Measurements from ENCODE around the gene ZC3H14. TPM values are rescaled to one million over a fixed set of nuclear protein-coding genes. Genes with fewer than 3 reads are reported as not detected.

ZC3H14 gene
- total and polyA plus RNA-seq, 8 donors: 16.2 to 37.1 (median 29.3) TPM

DNA sequence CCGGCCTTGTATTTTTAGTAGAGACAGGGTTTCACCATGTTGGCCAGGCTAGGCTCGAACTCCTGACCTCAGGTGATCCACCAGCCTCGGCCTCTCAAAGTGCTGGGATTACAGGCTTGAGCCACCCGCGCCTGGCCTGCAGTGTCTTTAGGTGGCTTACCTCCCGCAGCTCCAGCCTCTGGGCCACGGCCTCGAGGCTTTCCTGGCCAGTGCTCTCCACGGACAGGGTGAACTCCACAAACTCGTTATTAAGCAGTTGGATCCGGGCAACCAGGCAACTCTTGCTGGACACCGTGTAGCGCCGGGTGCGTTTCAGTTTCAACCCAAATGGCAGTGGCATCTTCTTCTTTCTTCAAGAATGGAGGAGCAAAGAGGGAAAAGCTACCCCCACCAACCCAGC, 12.8 kb upstream of the ZC3H14 start:
- peaks cover 8 to 28% (median 16%) of the 10 kb centered on the region in 3 donors for H3K4me1 ChIP-seq
- FAIRE-seq (no peak), ATAC-seq (no peak), DNase-seq (peak in 1 of 6 donors; percentile 51)
- H3K36me3 ChIP-seq: peaks cover 0 to 20% (median 0%) of the 10 kb centered on the region in 3 donors
- no peaks in the 10 kb centered on the region for H3K27me3 ChIP-seq
- WGBS, 2 donors: 88 to 96% methylated on average over 15 of the region's 15 CpGs
- TF ChIP-seq, protein P1, sequence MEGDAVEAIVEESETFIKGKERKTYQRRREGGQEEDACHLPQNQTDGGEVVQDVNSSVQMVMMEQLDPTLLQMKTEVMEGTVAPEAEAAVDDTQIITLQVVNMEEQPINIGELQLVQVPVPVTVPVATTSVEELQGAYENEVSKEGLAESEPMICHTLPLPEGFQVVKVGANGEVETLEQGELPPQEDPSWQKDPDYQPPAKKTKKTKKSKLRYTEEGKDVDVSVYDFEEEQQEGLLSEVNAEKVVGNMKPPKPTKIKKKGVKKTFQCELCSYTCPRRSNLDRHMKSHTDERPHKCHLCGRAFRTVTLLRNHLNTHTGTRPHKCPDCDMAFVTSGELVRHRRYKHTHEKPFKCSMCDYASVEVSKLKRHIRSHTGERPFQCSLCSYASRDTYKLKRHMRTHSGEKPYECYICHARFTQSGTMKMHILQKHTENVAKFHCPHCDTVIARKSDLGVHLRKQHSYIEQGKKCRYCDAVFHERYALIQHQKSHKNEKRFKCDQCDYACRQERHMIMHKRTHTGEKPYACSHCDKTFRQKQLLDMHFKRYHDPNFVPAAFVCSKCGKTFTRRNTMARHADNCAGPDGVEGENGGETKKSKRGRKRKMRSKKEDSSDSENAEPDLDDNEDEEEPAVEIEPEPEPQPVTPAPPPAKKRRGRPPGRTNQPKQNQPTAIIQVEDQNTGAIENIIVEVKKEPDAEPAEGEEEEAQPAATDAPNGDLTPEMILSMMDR (IDR thresholded peaks at IDR 0.05): no peak
- no peak overlapping the region for H3K27ac ChIP-seq
- no peaks in the 10 kb centered on the region for H3K9me3 ChIP-seq
- no peak overlapping the region for H3K4me3 ChIP-seq
- intact Hi-C loops (cut with DNase I): loop anchor here in 1 of 3 donors (10.0 kb wide), 2 partner anchors 55 to 355 kb away; no protein-coding TSS in a partner anchor

DNA sequence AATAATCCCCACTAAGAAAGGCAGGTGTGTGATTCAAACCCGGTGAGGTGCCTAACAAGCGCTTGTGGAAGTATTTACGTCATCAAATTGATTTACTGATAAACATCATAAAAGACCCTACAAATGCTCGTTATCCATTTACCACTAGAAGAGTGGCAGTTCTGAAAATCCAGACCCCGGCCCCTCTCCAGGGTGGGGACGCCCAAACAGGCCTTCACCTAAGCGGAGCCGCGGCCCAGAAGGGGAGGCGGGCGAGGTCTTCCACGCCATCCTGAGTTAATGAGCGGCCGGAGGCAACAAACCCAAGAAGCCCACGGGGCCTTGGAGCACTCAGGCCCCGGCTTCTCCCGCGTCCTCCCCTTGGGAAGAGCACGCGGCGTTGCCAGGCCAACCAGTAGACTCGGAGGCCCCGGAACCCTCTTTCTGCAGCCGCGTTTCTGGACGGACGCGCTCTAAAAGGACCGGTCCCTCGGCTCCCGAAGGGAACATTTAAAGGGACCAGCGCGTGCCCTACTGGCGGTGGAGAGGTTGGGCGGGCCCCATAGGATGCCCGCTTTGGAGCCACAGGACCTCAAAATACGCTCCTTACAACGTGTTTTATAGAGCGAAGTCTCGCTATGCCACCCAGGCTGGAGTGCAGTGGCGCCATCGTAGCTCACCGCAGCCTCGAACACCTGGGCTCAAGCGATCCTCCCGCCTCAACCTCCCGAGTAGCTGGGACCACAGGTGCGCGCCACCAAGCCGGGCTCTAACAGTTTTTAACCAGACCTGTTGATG, 11.6 kb upstream of the ZC3H14 start:
- H3K4me3 ChIP-seq: peak overlapping the region; percentile 44 to 72 (median 51)
- intact Hi-C loops (cut with DNase I): loop anchor here in 1 of 3 donors (10.0 kb wide), 2 partner anchors 56 to 356 kb away; no protein-coding TSS in a partner anchor
- H3K27me3 ChIP-seq: no peaks in the 10 kb centered on the region
- FAIRE-seq (no peak), ATAC-seq (peak; percentile 82 to 92 (median 86)), DNase-seq (peak; percentile 77 to 93 (median 83))
- TF ChIP-seq, protein P1 (IDR thresholded peaks at IDR 0.05): peak in 2 of 4 donors; percentile 11 to 14
- H3K27ac ChIP-seq: peak overlapping the region; percentile 11 to 71 (median 49)
- no peaks in the 10 kb centered on the region for H3K9me3 ChIP-seq
- H3K4me1 ChIP-seq: peaks cover 8 to 33% (median 16%) of the 10 kb centered on the region in 3 donors
- 3 to 4% methylated on average over 50 of the region's 50 CpGs for WGBS, 2 donors
- H3K36me3 ChIP-seq: peaks cover 0 to 13% (median 0%) of the 10 kb centered on the region in 3 donors

DNA sequence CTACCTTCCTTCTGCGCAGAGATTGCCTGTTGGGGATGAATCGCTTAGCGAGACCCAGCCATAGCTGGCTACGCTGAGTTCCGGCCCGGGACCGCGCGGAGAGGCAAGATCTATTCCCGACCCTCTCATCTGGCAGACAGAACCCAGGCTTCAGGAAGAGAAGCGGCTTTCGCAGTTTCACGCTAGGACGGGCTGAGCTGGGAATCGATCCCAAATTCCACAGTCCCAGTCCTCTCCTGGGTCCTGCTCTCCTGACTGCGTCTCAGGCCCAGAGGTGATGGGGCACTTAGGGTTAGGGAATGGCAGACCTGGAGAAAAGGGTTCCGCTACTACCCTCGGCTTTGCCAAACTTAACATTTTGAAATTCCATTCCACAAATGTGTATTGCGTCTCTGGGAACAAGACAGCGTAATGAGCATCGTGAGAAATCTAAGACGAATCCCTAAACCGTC, 10.8 kb upstream of the ZC3H14 start:
- H3K27ac ChIP-seq: peak overlapping the region in 3 of 4 donors; percentile 11 to 71 (median 56)

DNA sequence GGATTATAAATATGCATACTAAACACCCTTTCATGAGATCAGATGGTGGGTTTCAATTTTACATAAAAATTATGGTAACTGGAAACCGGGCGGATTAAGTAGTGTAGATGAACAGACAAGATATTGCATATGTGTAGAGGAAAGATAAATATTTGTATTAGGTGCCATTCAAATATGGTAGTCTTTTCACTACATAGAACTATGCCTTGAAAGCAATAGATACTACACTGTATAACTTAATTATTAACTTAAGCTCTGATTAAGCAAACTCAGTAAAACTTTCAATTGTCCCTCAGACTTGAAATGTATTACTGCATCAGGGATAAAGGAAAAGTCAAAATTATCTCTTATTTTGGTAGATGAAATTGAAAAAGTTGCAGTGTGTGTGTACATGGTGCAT, 10.0 kb upstream of the ZC3H14 start:
- Histone ChIP-seq H3K4me1 (peaks cover 8 to 33% (median 16%) of the 10 kb centered on the region in 3 donors), H3K4me3 (peak overlapping the region in 1 of 4 donors; percentile 72), H3K27ac (peak overlapping the region in 2 of 4 donors; percentile 56 to 71), H3K27me3 (no peaks in the 10 kb centered on the region), H3K9me3 (no peaks in the 10 kb centered on the region), H3K36me3 (peaks cover 0 to 13% (median 0%) of the 10 kb centered on the region in 3 donors)
- DNase-seq (no peak), ATAC-seq (peak in 2 of 4 donors; percentile 7 to 16), FAIRE-seq (no peak)
- TF ChIP-seq, protein P1 (IDR thresholded peaks at IDR 0.05): no peak
- intact Hi-C loops (cut with DNase I): loop anchor here in 1 of 3 donors (10.0 kb wide), 2 partner anchors 58 to 358 kb away; no protein-coding TSS in a partner anchor
- WGBS, 2 donors: 25 to 29% methylated on average over 2 of the region's 2 CpGs

More for the DNA sequence above, 10.8 kb upstream of the ZC3H14 start:
- Histone ChIP-seq H3K36me3 (peaks cover 0 to 13% (median 0%) of the 10 kb centered on the region in 3 donors), H3K9me3 (no peaks in the 10 kb centered on the region), H3K27me3 (no peaks in the 10 kb centered on the region), H3K4me3 (peak overlapping the region; percentile 44 to 72 (median 51)), H3K4me1 (peaks cover 8 to 33% (median 16%) of the 10 kb centered on the region in 3 donors)
- ATAC-seq (peak; percentile 2 to 36 (median 24)), DNase-seq (peak in 4 of 6 donors; percentile 18 to 67 (median 46)), FAIRE-seq (no peak)
- WGBS, 2 donors: 1 to 3% methylated on average over 23 of the region's 23 CpGs
- intact Hi-C loops (cut with DNase I): loop anchor here in 1 of 3 donors (10.0 kb wide), 2 partner anchors 57 to 357 kb away; no protein-coding TSS in a partner anchor
- TF ChIP-seq, protein P1 (IDR thresholded peaks at IDR 0.05): no peak

All from pancreas (tissue), 10 donors.